ENCODE measurements around the gene FAM180B.
"Not testable (repeated sequence)": the region's sequence is repeated elsewhere in the genome, so short reads cannot be mapped to it uniquely, and the experiment has no call there.

FAM180B gene

GRCh38 chr11:47595029-47595428 is 8.6 kb downstream of the FAM180B start:
- DNase-seq (ENCODE audit: low spot score) = no peak

DNA sequence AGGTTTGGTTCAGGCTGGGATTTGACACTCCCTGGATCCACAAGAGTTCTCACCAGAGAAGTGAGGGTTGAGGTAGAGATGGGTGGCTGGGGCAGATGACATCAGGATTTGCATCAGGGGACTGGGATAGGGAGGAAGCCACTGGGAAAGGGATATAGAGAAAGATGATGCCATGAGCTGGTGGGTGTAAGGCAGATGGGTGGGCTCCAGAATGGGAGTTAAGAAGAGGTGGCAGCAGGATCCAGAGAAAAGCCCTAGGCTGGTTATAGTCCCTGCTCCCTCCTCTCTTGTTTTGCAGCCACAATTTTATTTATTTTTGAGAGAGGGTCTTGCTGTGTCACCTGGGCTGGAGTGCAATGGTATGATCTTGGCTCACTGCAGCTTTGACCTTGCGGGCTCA is 9.5 kb downstream of the FAM180B start:
- no peak for DNase-seq (ENCODE audit: low spot score)

- no peak for DNase-seq (ENCODE audit: low spot score)
These were observed 13.4 kb downstream of the FAM180B start for GRCh38 chr11:47599902-47600301.

DNA sequence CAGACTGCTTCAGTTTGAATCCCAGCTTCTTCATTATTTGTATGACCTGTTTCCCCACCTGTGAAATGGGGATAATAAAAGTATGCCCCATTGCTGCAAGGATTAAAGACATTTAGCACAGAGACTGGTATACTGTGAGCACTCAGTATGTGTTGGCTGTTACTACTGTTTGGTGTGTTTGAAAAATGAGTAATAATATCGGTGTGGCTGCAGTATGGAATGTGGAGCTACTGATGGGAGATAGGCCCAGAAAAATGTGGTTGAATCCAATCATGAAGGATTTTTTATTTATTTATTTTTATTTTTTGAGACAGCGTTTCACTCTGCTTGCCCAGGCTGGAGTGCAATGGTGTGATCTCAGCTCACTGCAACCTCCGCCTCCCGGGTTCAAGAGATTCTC is 16.8 kb downstream of the FAM180B start:
- DNase-seq (ENCODE audit: low spot score) = peak; percentile 46

GRCh38 chr11:47605921-47606320 is 19.4 kb downstream of the FAM180B start:
- DNase-seq (ENCODE audit: low spot score) = no peak

DNA sequence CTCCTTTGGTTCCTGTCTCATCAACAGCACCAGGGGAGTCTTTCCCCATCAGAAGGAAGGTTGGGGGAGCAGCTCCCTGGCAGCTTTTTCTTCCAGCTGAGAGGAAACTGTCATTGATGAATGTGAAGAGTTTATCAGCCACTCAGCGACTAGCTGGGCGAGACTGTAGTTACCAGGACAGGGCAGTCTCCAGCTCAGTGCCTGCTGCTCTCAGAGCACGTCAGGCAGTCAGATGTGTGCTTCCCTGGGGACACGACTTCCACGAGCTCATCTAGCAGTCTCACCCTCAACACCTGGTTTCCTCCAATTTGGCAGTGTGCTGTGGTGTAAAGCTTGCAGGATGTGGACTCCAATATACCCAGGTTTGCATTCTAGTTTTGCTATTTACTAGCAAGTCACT is 20.3 kb downstream of the FAM180B start:
- DNase-seq (ENCODE audit: low spot score) = no peak

- peak; percentile 86 for DNase-seq (ENCODE audit: low spot score)
These were observed 20.9 kb downstream of the FAM180B start for GRCh38 chr11:47607380-47607779.

DNA sequence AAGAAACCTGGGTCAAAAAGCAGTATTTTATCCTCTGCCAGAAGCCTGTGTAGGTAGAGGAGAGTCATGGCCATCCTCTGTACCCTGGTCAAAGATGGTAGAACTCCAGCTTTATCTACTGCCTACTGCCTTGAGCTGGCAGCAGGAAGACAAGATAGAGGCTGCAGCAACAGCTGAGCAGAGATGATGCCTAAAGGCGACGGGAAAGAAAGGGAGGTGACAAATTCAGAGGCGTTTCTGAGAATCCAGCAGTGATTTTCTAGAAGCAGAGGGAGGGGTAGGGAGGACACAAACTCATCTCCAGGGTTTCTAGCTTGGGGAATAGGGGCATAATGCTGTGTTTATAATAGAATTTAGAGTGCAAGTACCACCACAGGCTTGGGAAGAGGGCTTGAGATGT is 23.2 kb downstream of the FAM180B start:
- DNase-seq (ENCODE audit: low spot score) = no peak

GRCh38 chr11:47611348-47611794 is 24.9 kb downstream of the FAM180B start:
- DNase-seq (ENCODE audit: low spot score) = no peak

DNA sequence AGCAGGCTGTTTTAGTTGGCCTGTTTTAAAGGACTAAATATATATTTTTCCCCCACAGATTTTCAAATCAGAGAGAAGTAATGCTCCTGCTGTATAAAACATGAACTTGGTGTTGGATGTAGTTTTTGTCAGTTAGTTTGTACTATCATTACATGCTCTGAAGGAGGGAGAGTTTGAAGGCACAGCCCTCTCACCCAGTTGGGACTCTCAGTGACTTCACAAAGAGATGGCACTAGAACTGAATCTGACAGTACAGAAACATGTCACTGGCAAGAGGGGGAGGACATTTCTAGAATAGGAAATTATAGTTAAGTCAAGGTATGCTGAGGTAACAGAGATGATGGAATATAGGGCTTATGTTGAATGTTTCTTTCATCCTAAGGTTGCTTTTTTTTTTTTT is 28.8 kb downstream of the FAM180B start:
- DNase-seq (ENCODE audit: low spot score) = no peak

DNA sequence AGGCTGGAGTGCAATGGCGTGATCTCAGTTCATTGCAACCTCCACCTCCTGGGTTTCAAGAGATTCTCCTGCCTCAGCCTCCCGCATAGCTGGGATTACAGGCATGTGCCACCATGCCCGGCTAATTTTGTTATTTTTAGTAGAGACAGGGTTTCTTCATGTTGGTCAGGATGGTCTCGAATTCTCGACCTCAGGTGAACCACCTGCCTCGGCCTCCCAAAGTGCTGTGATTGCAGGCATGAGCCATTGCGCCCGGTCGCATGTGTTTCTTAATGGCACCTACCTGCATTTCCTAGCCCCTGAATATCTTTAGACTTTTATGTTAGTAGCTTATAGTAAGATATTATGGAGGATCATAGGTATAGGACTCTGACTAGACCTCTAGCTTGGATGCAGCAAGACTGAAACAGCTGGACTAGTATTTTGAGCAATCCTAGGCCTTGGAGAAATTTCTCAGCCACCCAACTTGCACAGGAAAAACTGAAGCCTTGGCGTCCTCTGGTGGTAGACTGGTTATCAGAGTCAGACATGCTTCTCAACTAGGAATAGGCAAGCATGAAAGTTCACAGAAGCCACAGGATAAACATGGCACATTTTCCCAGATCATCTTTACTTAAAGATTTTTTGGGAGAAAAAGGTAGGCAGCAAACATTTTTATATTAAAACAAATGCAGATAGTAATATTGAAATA is 30.4 kb downstream of the FAM180B start:
- DNase-seq (ENCODE audit: low spot score) = peak; percentile 78

GRCh38 chr11:47617417-47617809 is 30.9 kb downstream of the FAM180B start:
- peak; percentile 36 for DNase-seq (ENCODE audit: low spot score)

- no peak for DNase-seq (ENCODE audit: low spot score)
These were observed 34.4 kb downstream of the FAM180B start for GRCh38 chr11:47620836-47621378.

DNA sequence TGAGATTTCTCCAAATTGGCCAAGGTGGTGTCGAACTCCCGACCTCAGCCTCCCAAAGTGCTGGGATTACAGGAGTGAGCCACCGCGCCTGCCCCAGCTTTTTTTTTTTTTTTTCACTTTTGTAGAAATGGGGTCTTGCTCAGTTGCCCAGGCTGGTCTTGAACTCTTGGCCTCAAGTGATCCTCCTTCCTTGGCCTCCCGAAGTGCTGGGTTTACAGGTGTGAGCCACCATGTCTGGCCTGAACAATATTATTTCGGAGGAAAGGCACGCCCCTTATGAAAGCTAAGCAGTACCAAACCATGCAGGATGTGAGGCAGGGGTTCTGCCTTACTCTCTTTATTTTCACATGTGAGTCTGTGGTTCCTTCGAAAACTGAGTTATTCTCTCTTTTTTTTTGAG is 39.8 kb downstream of the FAM180B start:
- DNase-seq (ENCODE audit: low spot score) = no peak

DNA sequence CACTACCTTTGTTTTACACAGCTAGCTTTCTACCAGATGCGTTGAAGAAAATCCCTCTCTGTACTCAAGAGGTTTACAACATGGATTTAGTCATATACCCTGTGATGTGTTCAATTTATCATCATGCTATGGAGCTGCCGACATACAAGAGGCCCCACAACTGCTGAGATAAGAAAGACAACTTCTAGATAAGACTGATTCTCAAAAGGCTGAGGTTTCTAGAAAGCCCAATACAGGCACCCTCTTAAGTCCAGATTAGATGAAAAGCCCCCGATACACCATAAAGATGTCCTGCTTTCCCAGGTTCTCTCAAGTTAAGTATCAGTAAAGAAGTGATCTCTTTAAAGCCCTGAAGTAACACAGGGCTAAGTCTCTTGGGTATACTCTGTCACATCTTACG is 41.5 kb downstream of the FAM180B start:
- no peak for DNase-seq (ENCODE audit: low spot score)

GRCh38 chr11:47631473-47631872 is 45.0 kb downstream of the FAM180B start:
- DNase-seq (ENCODE audit: low spot score) = no peak

DNA sequence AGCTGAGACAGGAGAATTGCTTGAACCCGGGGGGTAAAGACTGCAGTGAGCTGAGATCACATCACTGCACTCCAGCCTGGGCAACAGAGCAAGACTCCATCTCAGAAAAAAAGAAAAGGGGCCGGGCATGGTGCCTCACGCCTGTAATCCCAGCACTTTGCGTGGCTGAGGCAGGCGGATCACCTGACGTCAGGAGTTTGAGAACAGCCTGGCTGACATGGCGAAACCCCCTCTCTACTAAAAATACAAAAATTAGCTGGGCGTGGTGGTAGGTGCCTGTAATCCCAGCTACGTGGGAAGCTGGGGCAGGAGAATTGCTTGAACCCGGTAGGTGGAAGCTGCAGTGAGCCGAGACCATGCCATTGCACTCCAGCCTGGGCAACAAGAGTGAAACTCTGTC is 49.9 kb downstream of the FAM180B start:
- DNase-seq (ENCODE audit: low spot score) = not testable (repeated sequence)

All from AG08395 (cell line).